ENCODE data around the gene TJP1.

Gene TJP1

GRCh38 chr15:29656636-29657475 lies 165.4 kb downstream of the TJP1 start:
- DNase-seq = no peak

- DNase-seq = no peak
Observed at GRCh38 chr15:29652595-29652994, 169.7 kb downstream of the TJP1 start.

GRCh38 chr15:29651476-29652233 lies 170.6 kb downstream of the TJP1 start:
- DNase-seq = no peak

Data from T-helper 2 cell (primary cell).